Measurements from ENCODE around the gene HOXB6.

HOXB6 gene

DNA sequence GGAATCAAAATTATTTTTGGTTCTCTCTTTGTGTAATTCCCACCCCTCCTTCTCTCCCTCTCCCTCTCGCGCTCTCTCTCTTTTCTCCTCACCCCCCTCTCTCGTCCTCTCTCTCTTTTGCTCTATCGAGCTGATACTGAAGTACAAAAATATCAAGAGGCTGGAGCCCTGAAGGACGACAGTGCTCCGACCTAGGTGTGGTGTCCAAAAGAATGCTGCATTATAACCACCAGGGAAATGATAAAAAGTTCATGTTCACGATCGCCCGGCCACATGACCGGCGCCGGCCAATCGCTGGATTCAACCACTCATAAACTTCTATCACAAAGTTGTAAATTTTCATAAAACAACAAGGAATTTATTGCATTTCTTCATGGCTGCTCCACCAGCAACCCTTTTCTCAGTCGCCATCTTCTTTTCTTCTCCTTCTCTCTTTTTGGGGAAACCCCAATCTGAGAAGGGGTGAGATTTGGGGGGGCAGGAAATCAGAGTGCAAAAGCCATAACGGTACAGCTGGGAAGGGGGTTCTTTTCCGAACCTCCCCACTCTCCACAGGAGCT is at the start of gene HOXB6:
TSS of gene HOXB6 (minus strand) at position 217 of the 560 bp plus-strand sequence. CDS start 6,836 bp downstream, outside the sequence.
- in situ Hi-C loops (cut with MboI; ENCODE audit: low sequenced_read_pairs): no loop called here

- in situ Hi-C loops (cut with MboI; ENCODE audit: low sequenced_read_pairs): no loop called here
These were observed 45.0 kb upstream of the HOXB6 start for GRCh38 chr17:48649741-48650140.

- in situ Hi-C loops (cut with MboI; ENCODE audit: low sequenced_read_pairs): no loop called here
These were observed 43.1 kb upstream of the HOXB6 start for GRCh38 chr17:48647963-48648245.

DNA sequence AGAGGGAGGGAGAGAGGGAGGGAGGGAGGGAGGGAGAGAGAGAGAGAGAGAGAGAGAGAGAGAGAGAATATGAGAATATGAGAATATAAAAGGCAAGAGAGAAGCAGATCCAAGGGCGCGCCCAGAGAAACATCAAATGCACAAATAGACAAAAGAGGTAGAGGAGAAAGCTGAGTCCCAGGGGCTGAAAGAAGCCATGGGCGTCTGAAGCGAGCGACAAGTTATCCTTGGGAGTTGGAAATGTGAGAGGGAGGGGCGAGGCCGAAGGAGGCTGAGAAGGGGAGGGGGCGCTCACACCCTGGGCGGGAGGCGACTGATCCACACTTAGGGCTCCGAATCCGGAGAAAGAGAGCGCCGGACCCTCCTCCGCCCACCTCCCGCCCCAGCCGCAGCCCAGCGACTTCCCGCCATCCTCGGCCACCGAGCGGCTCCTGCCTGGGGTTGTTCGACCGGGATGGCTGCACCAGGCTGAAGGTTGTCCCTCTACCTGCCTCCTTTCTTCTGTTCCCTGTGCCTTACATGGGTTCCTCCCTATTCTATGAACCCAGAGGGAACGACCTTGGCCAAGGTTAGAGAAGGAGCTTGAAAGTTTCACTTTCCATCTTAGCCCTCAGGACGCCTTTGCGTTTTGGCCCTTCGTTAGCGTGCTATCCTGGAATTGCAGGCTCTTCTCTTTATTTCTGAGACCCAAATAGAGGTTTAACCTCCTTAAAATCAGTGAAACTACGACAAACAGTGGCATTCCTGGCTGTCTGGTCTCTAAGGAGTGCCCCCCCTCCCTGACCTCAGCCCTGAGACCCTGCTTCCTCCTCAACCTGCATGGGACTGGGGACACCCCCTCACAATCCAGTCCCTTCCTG is 42.5 kb upstream of the HOXB6 start:
- in situ Hi-C loops (cut with MboI; ENCODE audit: low sequenced_read_pairs): no loop called here

- in situ Hi-C loops (cut with MboI; ENCODE audit: low sequenced_read_pairs): no loop called here
These were observed 41.7 kb upstream of the HOXB6 start for GRCh38 chr17:48646183-48647102.

GRCh38 chr17:48645639-48646182 is 40.9 kb upstream of the HOXB6 start:
- in situ Hi-C loops (cut with MboI; ENCODE audit: low sequenced_read_pairs): no loop called here

- in situ Hi-C loops (cut with MboI; ENCODE audit: low sequenced_read_pairs): no loop called here
These were observed 40.2 kb upstream of the HOXB6 start for GRCh38 chr17:48644910-48645557.

GRCh38 chr17:48644159-48644558 is 39.4 kb upstream of the HOXB6 start:
- in situ Hi-C loops (cut with MboI; ENCODE audit: low sequenced_read_pairs): no loop called here

DNA sequence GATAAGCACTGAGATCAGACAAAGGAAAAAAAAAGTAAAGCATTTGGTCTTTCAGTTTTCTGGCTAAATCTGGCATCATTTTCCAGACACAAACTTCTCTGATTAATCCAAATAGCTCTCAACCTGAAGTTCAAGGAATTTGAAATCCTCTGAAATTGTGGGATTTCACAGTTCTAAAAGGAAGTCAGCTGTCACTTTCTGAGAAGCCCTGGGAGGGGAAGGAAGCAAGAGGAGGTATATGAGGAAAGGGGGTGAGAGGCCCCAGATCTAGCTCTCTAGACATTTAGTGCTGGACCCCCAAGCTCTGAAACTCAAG is 38.9 kb upstream of the HOXB6 start:
- in situ Hi-C loops (cut with MboI; ENCODE audit: low sequenced_read_pairs): no loop called here

DNA sequence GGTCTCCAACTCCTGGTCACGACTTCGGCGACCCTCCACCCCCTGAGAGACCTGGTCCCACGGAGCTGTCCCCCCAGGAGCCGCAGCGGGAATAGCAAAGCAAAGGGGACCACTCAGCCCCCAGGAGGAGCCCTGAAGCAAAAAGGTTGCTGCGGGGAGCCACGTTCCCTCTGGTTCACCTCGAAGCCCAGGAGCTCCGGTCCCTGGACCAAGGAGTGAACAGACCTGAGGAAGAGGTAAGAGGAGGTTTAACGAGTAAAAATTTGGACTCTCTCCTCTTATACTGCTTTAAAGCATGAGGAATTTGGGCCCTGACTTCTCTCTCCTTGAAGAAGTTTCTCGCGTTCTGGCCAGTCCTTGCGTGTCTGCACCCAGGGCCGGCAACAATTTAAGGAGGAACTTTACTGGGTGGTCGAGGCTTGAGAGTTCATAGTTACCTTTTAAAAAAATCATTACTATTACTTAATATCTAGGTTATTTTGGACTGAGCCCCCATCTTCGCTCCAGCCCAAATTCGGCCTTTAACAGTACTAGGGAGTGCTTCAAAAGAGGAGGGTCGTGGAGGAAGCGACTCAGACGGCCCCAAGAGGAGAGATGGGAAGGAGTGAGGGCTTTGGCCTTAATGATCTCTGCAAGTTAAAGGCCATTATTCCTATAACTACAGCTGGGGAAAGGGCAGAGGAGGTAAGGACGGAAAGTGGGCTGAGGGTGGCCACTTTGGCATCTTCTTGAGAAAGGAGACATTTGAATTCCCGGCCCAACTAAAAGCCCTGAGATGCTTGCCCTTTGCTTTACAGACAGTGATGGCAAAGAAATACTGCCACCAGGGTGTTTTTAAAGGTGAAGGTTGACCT is 38.3 kb upstream of the HOXB6 start:
- in situ Hi-C loops (cut with MboI; ENCODE audit: low sequenced_read_pairs): no loop called here

DNA sequence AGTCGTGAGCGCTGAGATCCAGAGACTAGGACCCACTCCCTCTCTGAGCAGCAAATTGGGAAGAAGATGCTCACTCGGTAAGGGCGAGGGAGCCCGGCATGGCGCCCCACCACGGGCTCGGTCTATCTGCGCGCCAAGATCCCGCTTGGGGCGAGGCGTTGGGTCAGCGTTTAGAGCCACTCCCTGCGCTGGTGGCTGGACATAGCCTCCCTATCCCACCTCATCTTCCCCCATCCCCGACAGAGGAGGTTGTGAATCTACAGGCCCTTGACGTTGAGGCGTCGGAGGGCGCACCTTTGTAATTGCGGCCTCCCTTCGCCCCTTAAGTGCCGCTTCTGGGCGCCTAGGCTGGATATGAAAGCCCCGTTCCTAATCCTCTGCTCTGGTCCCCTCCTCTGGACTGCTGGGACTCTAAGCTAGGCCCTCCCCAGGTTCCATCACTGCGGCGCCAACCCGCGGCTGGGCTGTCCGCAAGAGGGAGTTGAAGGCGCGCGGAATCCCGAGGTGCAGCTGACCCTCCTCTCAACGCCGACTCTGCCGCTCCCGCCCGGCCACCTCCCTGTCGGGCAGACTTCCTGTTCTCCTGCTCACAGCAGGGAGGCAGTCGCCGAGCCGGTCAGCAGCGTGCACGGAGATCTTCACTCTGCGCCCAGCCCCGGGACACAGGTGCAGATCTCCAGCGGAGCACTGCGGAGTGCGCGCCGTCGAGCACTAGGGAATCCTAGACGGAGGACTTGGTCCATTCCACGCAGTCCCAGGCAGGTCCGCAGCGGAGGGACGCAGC is 37.5 kb upstream of the HOXB6 start:
- in situ Hi-C loops (cut with MboI; ENCODE audit: low sequenced_read_pairs): no loop called here

DNA sequence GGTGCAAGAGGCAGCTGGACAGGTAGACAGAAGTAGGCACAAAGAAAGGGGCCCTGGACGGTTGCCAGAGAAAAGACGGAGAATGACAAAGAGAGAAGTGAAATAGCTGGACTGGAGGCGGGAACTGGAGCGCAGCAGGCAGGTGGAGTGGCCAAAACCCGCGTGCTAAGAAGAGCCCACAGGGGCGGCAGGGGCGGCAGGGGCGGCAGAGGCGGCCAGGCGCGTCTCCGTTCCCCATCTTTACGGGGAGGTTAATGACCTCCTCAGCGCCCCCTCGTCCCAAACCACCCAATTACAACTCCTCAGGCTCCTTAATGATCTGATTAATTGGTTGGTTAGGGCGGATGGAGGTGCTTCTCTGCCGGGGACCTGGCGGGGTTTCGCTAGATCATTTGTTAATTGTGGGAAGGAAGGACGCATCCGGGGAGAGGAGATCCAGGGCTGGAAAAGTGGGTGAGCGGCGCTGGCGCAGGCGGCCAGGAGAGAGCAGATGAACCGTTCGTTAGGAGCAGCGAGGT is 36.8 kb upstream of the HOXB6 start:
- in situ Hi-C loops (cut with MboI; ENCODE audit: low sequenced_read_pairs): no loop called here

DNA sequence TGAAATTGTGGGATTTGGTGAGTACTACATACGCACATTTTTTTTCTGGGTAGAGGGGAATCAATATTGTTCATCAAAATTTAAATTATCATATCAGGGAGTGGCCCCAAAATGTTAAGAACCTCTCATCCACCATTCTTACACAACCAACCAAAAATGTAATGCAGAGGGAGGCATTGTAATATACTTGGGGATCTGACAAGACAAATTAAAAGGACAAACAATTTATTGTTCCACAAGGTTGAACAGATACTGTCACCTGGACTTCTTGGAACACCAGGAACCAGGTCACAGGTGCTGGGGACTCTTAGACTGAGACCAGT is 36.0 kb upstream of the HOXB6 start:
- in situ Hi-C loops (cut with MboI; ENCODE audit: low sequenced_read_pairs): no loop called here

- in situ Hi-C loops (cut with MboI; ENCODE audit: low sequenced_read_pairs): no loop called here
These were observed 35.4 kb upstream of the HOXB6 start for GRCh38 chr17:48639982-48640857.

DNA sequence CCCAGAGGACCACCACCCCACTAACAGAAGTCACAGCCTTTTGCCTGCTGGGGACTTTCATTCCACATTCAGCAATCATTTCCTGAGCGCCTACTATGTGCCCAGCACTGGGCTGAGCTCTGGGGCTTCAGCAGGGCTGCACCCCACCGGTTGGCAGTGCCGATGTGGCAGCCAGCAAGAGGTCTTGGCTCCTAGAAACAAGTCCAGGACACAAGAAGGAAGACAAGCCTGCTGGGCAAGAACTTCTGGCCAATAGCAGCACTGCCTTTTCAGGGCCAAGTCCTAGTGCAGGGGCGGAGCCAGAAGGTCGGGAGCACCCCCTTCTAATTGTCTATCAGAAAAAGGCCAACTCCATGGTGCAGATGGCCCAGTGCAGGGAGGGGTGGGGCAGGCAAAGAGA is 34.4 kb upstream of the HOXB6 start:
- in situ Hi-C loops (cut with MboI; ENCODE audit: low sequenced_read_pairs): no loop called here

DNA sequence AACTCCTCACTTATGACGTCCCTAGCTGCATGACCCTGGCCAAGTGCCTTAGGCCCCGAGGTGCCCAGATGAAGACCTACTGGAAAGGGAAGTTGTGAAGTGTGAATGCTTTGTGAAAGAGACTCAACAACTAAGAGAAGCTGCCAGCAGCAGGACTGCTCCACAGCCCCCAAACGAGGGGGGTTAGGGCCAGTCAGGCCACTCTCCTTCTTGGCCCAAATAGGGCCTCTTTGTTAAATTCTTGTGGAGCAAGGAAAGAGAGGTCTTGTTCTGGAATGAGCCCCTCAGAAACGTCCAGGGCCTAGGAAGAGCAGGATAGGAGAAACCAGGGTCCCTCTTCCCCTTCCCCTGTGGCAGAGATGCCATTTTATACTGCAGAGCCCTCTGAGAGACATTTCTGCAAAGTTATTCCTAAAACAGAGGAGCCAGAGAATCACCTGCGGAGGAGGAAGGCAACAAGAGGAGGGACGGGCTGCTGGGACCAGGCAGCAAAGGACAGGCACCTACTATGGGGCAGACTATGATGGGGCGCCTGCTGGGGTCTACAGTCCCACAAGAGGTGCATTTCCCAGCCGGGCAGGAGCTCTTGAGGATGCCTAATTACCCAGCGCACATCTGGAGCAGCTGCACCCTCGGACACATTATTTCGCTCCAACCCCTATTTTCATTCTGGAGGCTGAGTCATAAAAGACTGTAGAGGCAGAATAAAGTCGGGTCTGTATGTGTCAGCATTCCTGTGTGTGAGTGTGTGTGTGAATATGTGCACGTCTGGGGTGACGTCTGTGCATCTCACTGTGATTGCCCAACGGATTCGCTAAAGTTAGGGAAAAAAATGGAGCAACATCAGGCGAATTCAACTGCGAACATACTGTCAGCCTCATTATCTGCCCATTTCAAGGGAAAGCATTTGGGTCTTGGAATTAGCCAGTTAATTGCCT is 32.8 kb upstream of the HOXB6 start:
- in situ Hi-C loops (cut with MboI; ENCODE audit: low sequenced_read_pairs): no loop called here
